Activated naive CD4-positive, alpha-beta T cell treated with anti-CD3 and anti-CD28 coated beads for 36 hours (primary cell): Measurements from ENCODE around the gene GAA. TPM values are rescaled to one million over a fixed set of nuclear protein-coding genes. Genes with fewer than 3 reads are reported as not detected.
"Not testable (repeated sequence)": the region's sequence is repeated elsewhere in the genome, so short reads cannot be mapped to it uniquely, and the experiment has no call there.

ENCODE experiments used
- CTCF ChIA-PET: fragments of 350-600 bp; sonication (Branson Sonifier 250); formaldehyde crosslinking; loops from one replicate; lab custom pipeline; 2021; ENCODE audit warnings: antibody characterized with exemption; lab: Charles Lee
- DNase-seq: peaks from one replicate; pipeline ENCODE4 v3.0.0-alpha.2; 2020
- H3K27ac Mint-ChIP-seq: one replicate; pipeline ENCODE4 v1.8.0; 2021; ENCODE audit warnings: mild to moderate bottlenecking, mixed read lengths
- H3K27me3 Mint-ChIP-seq: one replicate; pipeline ENCODE4 v1.8.0; 2021; ENCODE audit warnings: low read depth, mixed read lengths
- H3K36me3 Mint-ChIP-seq: one replicate; pipeline ENCODE4 v1.8.0; 2021; ENCODE audit warnings: low read depth, mixed read lengths
- H3K4me1 Mint-ChIP-seq: one replicate; pipeline ENCODE4 v1.8.0; 2021; ENCODE audit warnings: low read depth, mixed read lengths
- H3K4me3 Mint-ChIP-seq: one replicate; pipeline ENCODE4 v1.8.0; 2021; ENCODE audit warnings: mild to moderate bottlenecking, moderate library complexity, mixed read lengths
- H3K9me3 Mint-ChIP-seq: one replicate; pipeline ENCODE4 v1.8.0; 2021; ENCODE audit warnings: mixed read lengths
- intact Hi-C: fragments of 100-400 bp; cut with micrococcal nuclease; formaldehyde crosslinking; loops from one replicate; pipeline ENCODE4 v1.15.1; 2023
- total RNA-seq, 2 experiments: library from RNA; stranded (reverse); gene quantifications; one replicate each; pipeline ENCODE4 v1.2.3, GENCODE V29; 2021

GAA gene
- total RNA-seq, 2 experiments from 2014 or later: 32.1 to 33.2 TPM

DNA sequence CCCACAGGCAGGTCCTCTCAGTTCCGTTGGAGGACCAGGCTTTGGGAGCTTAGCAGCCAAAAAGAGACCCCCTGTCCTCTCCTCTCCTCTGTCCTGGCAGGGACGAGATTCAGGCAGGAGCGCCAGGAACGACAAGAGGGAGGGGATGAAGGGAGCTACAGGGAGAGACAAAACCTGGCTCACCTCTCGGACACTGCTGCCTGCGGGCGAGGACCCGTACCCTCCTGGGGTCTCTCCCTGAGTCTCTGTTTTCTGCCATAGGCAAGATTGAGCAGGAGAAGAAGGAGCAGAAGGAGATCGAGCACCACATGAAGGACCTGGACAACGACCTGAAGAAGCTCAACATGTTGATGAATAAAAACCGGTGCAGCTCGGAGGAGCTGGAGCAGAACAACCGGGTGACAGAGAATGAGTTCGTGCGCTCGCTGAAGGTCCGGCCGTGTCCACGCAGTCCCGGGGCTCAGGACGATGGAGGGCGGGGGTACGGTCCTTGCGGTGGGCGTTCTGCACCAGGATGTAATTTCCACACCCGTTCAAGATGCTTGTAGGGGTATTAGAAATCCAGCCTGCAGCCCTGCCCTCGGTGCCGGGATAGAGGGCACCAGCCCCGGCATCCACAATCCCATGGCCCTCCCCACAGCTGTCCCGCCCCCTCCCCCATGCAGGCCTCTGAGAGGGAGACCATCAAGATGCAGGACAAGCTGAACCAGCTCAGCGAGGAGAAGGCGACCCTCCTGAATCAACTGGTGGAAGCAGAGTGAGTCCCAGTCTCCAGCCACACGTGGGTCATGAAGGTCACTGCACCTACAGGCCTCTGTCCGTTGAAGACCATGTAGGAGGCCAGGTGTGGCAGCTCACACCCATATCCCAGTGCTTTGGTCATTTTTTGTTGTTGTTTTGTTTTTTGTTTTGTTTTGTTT lies 13.8 kb upstream of the GAA start:
- H3K4me3 Mint-ChIP-seq: no peak overlapping the region
- intact Hi-C loops: no loop called here
- no peaks in the 10 kb centered on the region for H3K9me3 Mint-ChIP-seq
- H3K27ac Mint-ChIP-seq: no peak overlapping the region
- no peaks in the 10 kb centered on the region for H3K27me3 Mint-ChIP-seq
- CTCF ChIA-PET: no interaction called here
- DNase-seq: no peak
- H3K4me1 Mint-ChIP-seq: peaks cover 3% of the 10 kb centered on the region
- H3K36me3 Mint-ChIP-seq: no peaks in the 10 kb centered on the region

DNA sequence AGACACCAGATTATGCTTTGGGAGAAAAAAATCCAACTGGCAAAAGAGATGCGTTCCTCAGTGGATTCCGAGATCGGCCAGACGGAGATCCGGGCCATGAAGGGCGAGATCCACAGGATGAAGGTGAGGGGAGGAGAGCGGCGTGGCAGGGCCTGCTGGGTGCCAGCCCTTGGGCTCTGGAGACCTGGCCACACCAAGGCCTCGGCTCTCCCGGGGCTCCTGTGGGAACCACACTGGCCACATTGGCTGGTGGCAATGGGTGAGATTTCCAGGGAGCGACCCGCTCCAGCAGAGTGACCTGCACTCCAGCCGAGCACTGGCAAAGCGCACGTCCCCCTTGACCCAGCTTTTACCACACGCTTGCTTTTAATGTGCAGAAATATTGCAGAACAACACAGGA lies 11.6 kb upstream of the GAA start:
- no peak for DNase-seq
- intact Hi-C loops: no loop called here
- H3K27ac Mint-ChIP-seq: no peak overlapping the region
- H3K36me3 Mint-ChIP-seq: no peaks in the 10 kb centered on the region
- H3K4me1 Mint-ChIP-seq: no peaks in the 10 kb centered on the region
- no peaks in the 10 kb centered on the region for H3K27me3 Mint-ChIP-seq
- CTCF ChIA-PET: interaction anchor here (0.6 kb wide), 1 partner anchor 56 kb away, joined by 3 read pairs; no protein-coding TSS in a partner anchor
- no peak overlapping the region for H3K4me3 Mint-ChIP-seq
- H3K9me3 Mint-ChIP-seq: no peaks in the 10 kb centered on the region

DNA sequence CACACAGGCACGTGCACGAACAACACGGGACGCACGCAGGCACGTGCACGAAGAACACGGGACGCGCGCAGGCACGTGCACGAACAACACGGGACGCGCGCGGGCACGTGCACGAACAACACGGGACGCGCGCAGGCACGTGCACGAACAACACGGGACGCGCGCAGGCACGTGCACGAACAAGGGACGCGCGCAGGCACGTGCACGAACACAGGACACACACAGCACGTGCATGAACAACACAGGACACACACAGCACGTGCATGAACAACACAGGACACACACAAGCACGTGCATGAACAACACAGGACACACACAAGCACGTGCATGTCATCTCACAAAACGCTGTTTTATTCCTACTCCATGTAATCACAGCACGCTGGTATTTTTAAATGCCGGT lies 11.2 kb upstream of the GAA start:
- H3K27me3 Mint-ChIP-seq, DNase-seq, H3K9me3 Mint-ChIP-seq, H3K36me3 Mint-ChIP-seq, intact Hi-C loops, H3K4me3 Mint-ChIP-seq, H3K4me1 Mint-ChIP-seq, H3K27ac Mint-ChIP-seq: not testable (repeated sequence)
- CTCF ChIA-PET: interaction anchor here (0.6 kb wide), 1 partner anchor 55 kb away, joined by 3 read pairs; no protein-coding TSS in a partner anchor

DNA sequence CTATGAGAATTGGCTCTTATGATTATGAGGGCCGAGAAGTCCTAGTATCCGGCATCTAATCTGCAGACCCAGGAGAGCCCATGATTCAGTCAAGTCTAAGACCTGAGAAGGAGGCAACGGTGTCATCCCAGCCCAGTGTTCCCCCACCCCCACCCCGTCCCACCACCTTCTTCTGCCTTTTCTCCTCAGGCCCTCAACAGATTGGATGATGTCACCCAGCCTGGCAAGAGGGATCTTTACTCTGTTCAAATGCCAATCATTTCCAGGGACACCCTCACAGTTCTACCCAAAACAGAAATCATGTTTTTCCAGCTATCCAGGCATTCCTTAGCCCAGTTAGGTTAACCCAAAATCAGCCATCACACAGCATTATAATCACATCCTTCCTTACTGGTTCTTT lies 10.0 kb upstream of the GAA start:
- no peak overlapping the region for H3K27ac Mint-ChIP-seq
- H3K36me3 Mint-ChIP-seq: no peaks in the 10 kb centered on the region
- no peaks in the 10 kb centered on the region for H3K4me1 Mint-ChIP-seq
- H3K4me3 Mint-ChIP-seq: no peak overlapping the region
- H3K9me3 Mint-ChIP-seq: no peaks in the 10 kb centered on the region
- H3K27me3 Mint-ChIP-seq: no peaks in the 10 kb centered on the region
- CTCF ChIA-PET: interaction anchor here (1.5 to 1.9 kb wide), 2 partner anchors 9 to 10 kb away, joined by 6 to 9 read pairs; partner anchors contain the start of gene GAA
- intact Hi-C loops: no loop called here
- DNase-seq: no peak

DNA sequence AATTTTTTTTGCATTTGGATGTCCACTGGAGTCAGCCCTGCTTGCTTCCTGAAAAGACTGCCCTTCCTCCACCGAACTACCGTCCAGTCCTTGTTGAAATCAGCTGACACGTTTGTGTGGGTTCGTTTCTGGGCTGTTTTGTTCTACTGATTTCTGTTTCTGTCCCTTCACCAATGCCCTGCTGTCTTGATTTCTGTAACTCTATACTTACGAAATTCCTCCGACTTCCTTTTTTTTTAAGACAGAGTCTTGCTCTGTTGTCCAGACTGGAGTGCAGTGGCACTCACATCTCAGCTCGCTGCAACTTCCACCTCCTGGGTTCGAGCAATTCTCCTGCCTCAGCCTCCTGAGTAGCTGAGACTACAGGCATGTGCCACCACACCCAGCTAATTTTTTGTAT lies 8.4 kb upstream of the GAA start:
- no peak overlapping the region for H3K27ac Mint-ChIP-seq
- CTCF ChIA-PET: interaction anchor here (0.6 to 1.9 kb wide), 4 partner anchors 9 to 482 kb away, joined by 3 to 9 read pairs (median 4); partner anchors contain the start of gene GAA
- H3K27me3 Mint-ChIP-seq: no peaks in the 10 kb centered on the region
- no peak overlapping the region for H3K4me3 Mint-ChIP-seq
- H3K36me3 Mint-ChIP-seq: no peaks in the 10 kb centered on the region
- no peaks in the 10 kb centered on the region for H3K9me3 Mint-ChIP-seq
- intact Hi-C loops: no loop called here
- DNase-seq: no peak
- no peaks in the 10 kb centered on the region for H3K4me1 Mint-ChIP-seq

DNA sequence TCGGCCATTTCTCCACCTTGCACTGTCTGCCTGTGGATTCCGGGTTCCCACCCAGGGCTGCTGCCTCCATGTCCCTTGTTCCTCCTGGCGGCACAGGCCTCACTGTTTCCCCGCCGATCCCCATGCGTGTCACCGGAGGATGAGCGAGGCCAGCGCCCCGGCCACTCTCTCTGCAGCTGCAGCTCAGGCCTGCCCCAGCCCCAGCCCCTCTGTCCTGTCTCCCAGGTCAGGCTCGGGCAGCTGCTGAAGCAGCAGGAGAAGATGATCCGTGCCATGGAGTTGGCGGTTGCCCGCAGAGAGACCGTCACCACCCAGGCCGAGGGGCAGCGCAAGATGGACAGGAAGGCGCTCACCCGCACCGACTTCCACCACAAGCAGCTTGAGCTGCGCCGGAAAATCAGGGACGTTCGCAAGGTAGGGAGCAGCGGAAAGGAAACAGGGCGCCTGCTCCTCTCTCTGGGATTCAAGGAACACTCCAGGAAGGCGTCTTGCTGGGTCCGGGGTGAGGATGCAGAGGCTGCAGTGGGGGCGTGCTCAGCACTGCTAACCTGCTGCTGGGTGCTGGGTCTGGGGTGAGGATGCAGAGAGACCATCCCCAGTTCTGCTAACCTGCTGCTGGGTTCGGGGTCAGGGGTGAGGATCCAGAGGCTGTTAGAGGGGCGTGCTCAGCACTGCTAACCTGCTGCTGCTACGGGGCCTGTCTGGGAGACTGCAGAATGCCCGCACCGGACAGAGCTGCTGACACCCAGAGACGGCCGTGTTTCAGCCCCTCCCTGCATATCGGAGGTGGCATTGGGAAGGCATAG lies 6.1 kb upstream of the GAA start:
- no peak overlapping the region for H3K27ac Mint-ChIP-seq
- H3K4me3 Mint-ChIP-seq: no peak overlapping the region
- no peaks in the 10 kb centered on the region for H3K9me3 Mint-ChIP-seq
- H3K36me3 Mint-ChIP-seq: no peaks in the 10 kb centered on the region
- CTCF ChIA-PET: no interaction called here
- intact Hi-C loops: no loop called here
- no peak for DNase-seq
- peaks cover 8% of the 10 kb centered on the region for H3K4me1 Mint-ChIP-seq
- no peaks in the 10 kb centered on the region for H3K27me3 Mint-ChIP-seq

DNA sequence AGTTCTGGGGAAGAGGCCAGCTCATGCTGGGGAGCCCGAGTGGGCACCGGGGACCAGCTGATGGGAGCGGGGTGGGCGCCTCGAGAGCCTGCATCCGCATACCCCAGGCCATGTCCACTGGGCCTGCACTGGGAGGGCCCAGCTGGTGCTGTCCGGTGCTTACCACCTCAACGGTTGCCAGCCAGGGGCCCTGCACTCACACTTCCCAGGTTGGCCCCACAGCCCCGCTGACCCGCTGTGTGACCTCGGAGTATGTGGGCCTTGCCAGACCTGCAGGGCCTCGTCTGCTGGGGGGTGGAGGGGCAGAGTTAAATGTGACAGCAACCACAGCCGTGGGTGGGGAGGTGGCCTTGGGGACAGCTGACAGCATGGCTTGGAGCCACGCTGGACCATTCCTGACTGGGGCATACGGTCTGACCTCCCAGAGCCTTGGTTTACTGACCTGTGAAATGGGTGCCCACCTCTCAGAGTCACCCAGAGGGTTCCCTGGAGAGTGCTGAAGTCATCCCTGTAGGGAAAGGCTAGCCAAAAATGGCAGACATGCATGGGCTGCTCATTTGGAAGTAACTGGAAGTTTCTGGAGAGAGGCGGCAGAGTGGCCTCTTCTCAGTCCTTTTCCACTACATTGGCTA lies 5.4 kb upstream of the GAA start:
- no peaks in the 10 kb centered on the region for H3K36me3 Mint-ChIP-seq
- H3K9me3 Mint-ChIP-seq: no peaks in the 10 kb centered on the region
- H3K4me3 Mint-ChIP-seq: no peak overlapping the region
- no peak for DNase-seq
- no peak overlapping the region for H3K27ac Mint-ChIP-seq
- H3K27me3 Mint-ChIP-seq: no peaks in the 10 kb centered on the region
- CTCF ChIA-PET: no interaction called here
- peaks cover 14% of the 10 kb centered on the region for H3K4me1 Mint-ChIP-seq
- intact Hi-C loops: no loop called here

DNA sequence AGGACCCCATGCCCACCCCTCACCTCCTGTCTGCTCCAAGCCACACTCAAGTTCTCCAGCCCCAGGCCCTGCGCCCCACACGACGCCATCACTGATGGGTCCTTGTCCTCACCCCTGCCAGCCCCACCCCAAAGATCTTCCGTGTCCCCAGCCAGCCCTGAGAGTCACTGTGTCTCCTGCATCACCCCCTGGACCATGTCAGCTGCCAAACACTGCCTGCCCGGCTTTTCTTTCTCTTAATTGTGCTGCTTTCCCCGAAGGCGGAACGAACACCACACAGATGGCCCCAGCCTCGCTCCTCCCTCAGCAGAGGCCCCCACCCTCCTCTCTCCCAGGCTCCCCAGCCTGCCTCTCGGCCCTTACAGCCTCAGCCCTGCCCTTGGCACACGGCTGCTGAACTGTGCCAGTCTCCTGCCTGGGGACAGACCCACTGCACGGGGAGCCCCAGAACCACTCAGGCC lies 4.8 kb upstream of the GAA start:
- DNase-seq: no peak
- H3K4me3 Mint-ChIP-seq: no peak overlapping the region
- no peaks in the 10 kb centered on the region for H3K27me3 Mint-ChIP-seq
- CTCF ChIA-PET: no interaction called here
- no peaks in the 10 kb centered on the region for H3K9me3 Mint-ChIP-seq
- no peak overlapping the region for H3K27ac Mint-ChIP-seq
- H3K4me1 Mint-ChIP-seq: peaks cover 14% of the 10 kb centered on the region
- intact Hi-C loops: no loop called here
- no peaks in the 10 kb centered on the region for H3K36me3 Mint-ChIP-seq

DNA sequence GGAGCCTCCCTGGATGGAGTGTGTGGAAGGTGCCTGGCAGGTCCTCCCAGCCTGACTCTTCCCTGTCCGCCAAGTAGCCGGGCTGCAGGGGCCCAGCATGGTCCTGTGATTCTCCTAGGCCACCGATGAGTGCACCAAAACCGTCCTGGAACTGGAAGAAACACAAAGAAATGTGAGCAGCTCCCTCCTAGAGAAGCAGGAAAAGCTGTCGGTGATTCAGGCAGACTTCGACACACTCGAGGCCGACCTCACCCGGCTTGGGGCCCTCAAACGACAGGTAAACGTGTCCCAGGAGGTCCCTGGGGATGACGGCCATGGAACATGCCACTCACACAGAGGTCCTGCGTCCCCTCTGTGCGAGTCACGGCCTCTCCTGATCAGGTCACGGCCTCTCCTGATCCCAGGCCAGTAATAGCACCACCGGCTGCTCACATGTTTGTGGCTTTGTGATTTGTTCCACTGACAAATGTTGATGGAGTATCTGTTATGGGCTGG lies 4.2 kb upstream of the GAA start:
- intact Hi-C loops: no loop called here
- CTCF ChIA-PET: no interaction called here

DNA sequence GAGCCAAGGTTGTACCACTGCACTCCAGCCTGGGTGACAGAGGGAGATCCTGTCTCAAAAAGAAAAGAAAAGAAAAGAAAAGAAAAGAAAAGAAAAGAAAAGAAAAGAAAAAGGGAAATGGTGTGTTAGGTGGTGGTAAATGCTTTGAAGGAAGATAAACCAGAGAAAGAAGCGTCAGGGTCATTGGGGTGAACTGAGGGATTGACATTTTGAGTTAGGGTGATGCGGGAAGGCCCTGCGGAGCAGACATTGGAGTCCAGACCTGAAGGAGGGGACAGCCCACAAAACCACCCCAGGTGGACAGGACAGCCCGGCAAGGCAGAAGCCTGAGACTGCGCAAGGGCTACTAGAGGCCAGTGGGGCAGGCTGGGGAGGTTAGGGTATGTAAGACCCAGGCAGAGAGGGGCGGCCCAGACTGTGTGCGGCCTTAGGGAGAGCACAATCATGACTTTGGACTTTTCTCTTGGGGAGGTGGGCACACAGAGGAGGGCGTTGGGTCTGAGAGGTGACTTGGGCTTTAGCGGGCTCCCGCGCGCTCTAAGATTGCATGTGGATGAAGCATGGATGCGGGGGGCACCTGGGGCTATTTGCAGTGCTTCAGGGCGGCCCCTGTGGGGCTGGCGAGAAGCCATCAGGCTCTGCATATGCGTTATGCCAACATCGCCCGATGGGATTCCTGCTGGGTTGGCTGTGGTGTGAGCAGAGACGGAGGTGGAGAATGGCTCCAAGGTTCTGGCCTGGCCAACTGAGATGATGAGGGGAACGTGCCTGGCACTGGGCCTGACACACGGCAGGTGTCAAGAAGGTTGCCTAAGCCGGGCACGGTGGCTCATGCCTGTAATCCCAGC lies 3.3 kb upstream of the GAA start:
- H3K9me3 Mint-ChIP-seq: no peaks in the 10 kb centered on the region
- H3K36me3 Mint-ChIP-seq: no peaks in the 10 kb centered on the region
- CTCF ChIA-PET: no interaction called here
- intact Hi-C loops: no loop called here
- H3K4me1 Mint-ChIP-seq: peaks cover 24% of the 10 kb centered on the region
- no peak for DNase-seq
- H3K4me3 Mint-ChIP-seq: no peak overlapping the region
- no peaks in the 10 kb centered on the region for H3K27me3 Mint-ChIP-seq
- H3K27ac Mint-ChIP-seq: no peak overlapping the region

More for the DNA sequence above, 4.2 kb upstream of the GAA start:
- Mint-ChIP-seq H3K9me3 (no peaks in the 10 kb centered on the region), H3K36me3 (no peaks in the 10 kb centered on the region), H3K4me1 (peaks cover 17% of the 10 kb centered on the region), H3K27me3 (no peaks in the 10 kb centered on the region), H3K4me3 (no peak overlapping the region), H3K27ac (no peak overlapping the region)
- no peak for DNase-seq

DNA sequence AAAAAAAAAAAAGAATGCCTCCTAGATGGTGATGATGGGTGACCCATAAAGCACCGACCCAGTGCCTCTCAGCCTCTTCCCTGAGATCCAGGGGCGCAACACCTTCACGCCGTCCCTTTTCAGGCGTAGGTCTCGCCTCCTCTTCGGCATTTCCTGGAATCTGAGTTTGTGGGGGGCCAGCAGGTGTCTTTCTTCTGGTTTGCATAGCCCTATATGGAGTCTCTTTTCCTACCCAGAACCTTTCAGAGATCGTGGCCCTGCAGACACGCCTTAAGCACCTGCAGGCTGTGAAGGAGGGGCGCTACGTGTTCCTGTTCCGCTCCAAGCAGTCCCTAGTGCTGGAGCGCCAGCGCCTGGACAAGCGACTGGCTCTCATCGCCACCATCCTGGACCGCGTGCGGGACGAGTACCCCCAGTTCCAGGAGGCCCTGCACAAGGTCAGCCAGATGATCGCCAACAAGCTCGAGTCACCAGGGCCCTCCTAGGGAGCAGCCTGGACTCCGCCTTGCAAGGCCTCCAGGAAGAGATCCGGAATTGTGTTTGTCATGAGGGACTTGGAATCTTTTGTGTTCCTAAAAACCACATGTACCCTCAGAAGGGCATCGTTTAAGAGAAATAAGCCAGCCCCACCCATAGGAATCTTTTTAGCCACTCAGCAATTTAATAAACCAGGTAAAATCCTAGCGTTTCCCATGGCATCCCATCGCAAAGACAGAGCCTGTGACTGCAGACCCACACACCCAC lies 1.9 kb upstream of the GAA start:
- Mint-ChIP-seq H3K4me1 (peaks cover 28% of the 10 kb centered on the region), H3K4me3 (no peak overlapping the region), H3K27ac (no peak overlapping the region), H3K27me3 (no peaks in the 10 kb centered on the region), H3K36me3 (no peaks in the 10 kb centered on the region), H3K9me3 (no peaks in the 10 kb centered on the region)
- no peak for DNase-seq
- intact Hi-C loops: loop anchor here (2.0 to 5.0 kb wide), 3 partner anchors 92 to 1138 kb away; partner anchors contain the start of genes NDUFAF8 and TEPSIN
- CTCF ChIA-PET: interaction anchor here (0.6 to 1.0 kb wide), 2 partner anchors 16 to 94 kb away, joined by 3 read pairs; no protein-coding TSS in a partner anchor
